Neural crest cell (in vitro differentiated cells): ENCODE measurements around the gene TRAK2. TPM values are rescaled to one million over a fixed set of nuclear protein-coding genes. Genes with fewer than 3 reads are reported as not detected.

Experiments used
- DNase-seq: peaks from one replicate; pipeline ENCODE4 v3.0.0; 2021; ENCODE audit warnings: low read depth, mixed read lengths, low spot score
- H3K27ac Mint-ChIP-seq: one replicate; pipeline ENCODE4 v1.8.0; 2021; ENCODE audit warnings: mild to moderate bottlenecking, mixed read lengths; ENCODE audit not compliant: unreplicated experiment
- H3K27me3 Mint-ChIP-seq: 2 replicates; pipeline ENCODE4 v1.8.0; 2021; ENCODE audit warnings: low read depth, mild to moderate bottlenecking, mixed read lengths
- H3K36me3 Mint-ChIP-seq: 2 replicates; pipeline ENCODE4 v1.8.0; 2021; ENCODE audit warnings: low read depth, mild to moderate bottlenecking, mixed read lengths
- H3K4me1 Mint-ChIP-seq: 2 replicates; pipeline ENCODE4 v1.8.0; 2021; ENCODE audit warnings: mixed read lengths
- H3K4me3 Mint-ChIP-seq: one replicate; pipeline ENCODE4 v1.8.0; 2021; ENCODE audit warnings: mild to moderate bottlenecking, mixed read lengths
- H3K9me3 Mint-ChIP-seq: 2 replicates; pipeline ENCODE4 v1.8.0; 2021; ENCODE audit warnings: mixed read lengths
- CTCF ChIP-seq: fragments of 200-600 bp; sonication (generic); conservative IDR thresholded peaks from 2 replicates; pipeline ENCODE4 v1.5.0; 2021; ENCODE audit warnings: antibody characterized with exemption, mild to moderate bottlenecking
- total RNA-seq: library from RNA; stranded (reverse); gene quantifications from 2 replicates; pipeline ENCODE4 v1.2.1, GENCODE V29; 2021

The TRAK2 gene
- total RNA-seq, 1 donor from 2014 or later, result 14.2 TPM

GRCh38 chr2:201483342-201483741 lies 32.1 kb upstream of the TRAK2 start:
- Mint-ChIP-seq H3K36me3 (peaks cover 16% of the 10 kb centered on the region), H3K4me1 (no peaks in the 10 kb centered on the region), H3K27ac (no peak overlapping the region), H3K4me3 (no peak overlapping the region), H3K27me3 (no peaks in the 10 kb centered on the region), H3K9me3 (no peaks in the 10 kb centered on the region)
- DNase-seq, result no peak
- TF ChIP-seq CTCF, result no peak

GRCh38 chr2:201482543-201482942 lies 31.3 kb upstream of the TRAK2 start:
- Mint-ChIP-seq H3K36me3 (peaks cover 16% of the 10 kb centered on the region), H3K27ac (no peak overlapping the region), H3K9me3 (no peaks in the 10 kb centered on the region), H3K4me1 (no peaks in the 10 kb centered on the region), H3K4me3 (no peak overlapping the region), H3K27me3 (no peaks in the 10 kb centered on the region)
- no peak for TF ChIP-seq CTCF
- DNase-seq, result no peak

GRCh38 chr2:201472411-201472810 lies 21.2 kb upstream of the TRAK2 start:
- Mint-ChIP-seq H3K4me3 (no peak overlapping the region), H3K27me3 (no peaks in the 10 kb centered on the region), H3K36me3 (peaks cover 16% of the 10 kb centered on the region), H3K4me1 (peaks cover 8% of the 10 kb centered on the region), H3K9me3 (no peaks in the 10 kb centered on the region), H3K27ac (no peak overlapping the region)
- TF ChIP-seq CTCF, result no peak
- no peak for DNase-seq

DNA sequence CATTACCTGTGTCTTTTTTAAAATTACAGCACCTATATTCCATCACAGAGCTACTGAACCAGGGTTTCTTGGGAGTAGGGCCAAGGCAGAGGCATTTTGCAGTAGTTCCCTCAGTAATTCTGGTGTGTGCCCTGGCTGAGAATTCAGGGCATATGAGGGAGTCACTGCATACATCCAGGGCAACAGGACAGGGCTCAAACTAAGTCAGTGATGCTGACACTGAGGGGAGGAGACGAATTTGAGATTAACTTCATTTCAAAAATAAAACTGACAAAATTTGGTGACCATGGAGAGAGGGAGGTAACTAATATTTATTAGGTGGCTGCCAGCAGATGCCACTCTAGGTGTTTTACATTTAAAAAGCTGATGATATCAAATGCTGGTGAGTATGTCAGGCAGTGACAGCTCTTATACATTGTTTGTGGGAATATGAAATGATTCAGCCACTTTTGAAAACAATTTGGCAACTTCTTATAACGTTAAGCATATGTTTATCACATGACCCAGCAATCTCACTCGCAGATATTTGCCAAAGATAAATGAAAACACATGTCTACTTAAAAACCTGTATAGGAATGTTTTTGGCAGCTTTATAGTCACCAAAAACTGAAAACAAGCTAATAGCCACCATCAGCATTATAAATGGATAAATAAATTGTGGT lies 20.6 kb upstream of the TRAK2 start:
- H3K27me3 Mint-ChIP-seq, result no peaks in the 10 kb centered on the region
- no peak for DNase-seq
- H3K4me3 Mint-ChIP-seq, result no peak overlapping the region
- no peak for TF ChIP-seq CTCF
- peaks cover 16% of the 10 kb centered on the region for H3K36me3 Mint-ChIP-seq
- H3K27ac Mint-ChIP-seq, result peak overlapping the region; percentile 5
- H3K4me1 Mint-ChIP-seq, result peaks cover 8% of the 10 kb centered on the region
- no peaks in the 10 kb centered on the region for H3K9me3 Mint-ChIP-seq

GRCh38 chr2:201470821-201471731 lies 19.8 kb upstream of the TRAK2 start:
- no peak for DNase-seq
- Mint-ChIP-seq H3K4me3 (no peak overlapping the region), H3K4me1 (peaks cover 8% of the 10 kb centered on the region), H3K27me3 (no peaks in the 10 kb centered on the region), H3K36me3 (peaks cover 17% of the 10 kb centered on the region), H3K9me3 (no peaks in the 10 kb centered on the region), H3K27ac (no peak overlapping the region)
- TF ChIP-seq CTCF, result no peak
